ENCODE data around the gene BEAN1. TPM values are rescaled to one million over a fixed set of nuclear protein-coding genes. Genes with fewer than 3 reads are reported as not detected.

BEAN1 gene
- total RNA-seq, 1 experiment from 2014 or later, result not detected

DNA sequence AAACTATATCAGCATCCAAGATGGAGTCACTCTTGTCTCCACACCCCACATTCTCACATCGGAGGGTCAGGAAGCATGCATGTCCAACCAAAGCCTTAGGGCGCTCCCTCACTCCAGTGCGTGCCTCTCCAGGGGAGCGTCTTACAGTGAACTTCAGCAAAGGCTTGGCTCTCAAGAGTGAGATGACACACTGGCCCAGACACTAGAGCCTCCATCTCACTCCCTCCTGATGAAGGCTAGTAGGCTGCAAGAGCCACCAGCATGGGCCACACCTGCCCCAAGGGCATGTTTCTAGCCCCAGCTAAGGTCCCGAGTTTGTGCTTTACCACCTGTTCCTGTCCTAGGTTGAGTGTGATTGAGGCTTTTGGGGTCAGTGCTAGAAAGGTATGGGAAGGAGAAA lies 40.5 kb downstream of the BEAN1 start:
- ChIA-PET POLR2A (no interaction called here), CTCF (no interaction called here)
- DNase-seq (ENCODE audit: low read depth, low spot score) (no peak), ATAC-seq (no peak)
- TF ChIP-seq TCF7L2 (IDR thresholded peaks at IDR 0.05; ENCODE audit: low read depth, low read length) (no peak), SIN3A (IDR thresholded peaks at IDR 0.05; ENCODE audit: borderline replicate concordance, insufficient read depth, low read depth, low read length) (no peak), POLR2AphosphoS5 (IDR thresholded peaks at IDR 0.05; ENCODE audit: low read depth, low read length) (no peak)
- TF ChIP-seq, protein P1, sequence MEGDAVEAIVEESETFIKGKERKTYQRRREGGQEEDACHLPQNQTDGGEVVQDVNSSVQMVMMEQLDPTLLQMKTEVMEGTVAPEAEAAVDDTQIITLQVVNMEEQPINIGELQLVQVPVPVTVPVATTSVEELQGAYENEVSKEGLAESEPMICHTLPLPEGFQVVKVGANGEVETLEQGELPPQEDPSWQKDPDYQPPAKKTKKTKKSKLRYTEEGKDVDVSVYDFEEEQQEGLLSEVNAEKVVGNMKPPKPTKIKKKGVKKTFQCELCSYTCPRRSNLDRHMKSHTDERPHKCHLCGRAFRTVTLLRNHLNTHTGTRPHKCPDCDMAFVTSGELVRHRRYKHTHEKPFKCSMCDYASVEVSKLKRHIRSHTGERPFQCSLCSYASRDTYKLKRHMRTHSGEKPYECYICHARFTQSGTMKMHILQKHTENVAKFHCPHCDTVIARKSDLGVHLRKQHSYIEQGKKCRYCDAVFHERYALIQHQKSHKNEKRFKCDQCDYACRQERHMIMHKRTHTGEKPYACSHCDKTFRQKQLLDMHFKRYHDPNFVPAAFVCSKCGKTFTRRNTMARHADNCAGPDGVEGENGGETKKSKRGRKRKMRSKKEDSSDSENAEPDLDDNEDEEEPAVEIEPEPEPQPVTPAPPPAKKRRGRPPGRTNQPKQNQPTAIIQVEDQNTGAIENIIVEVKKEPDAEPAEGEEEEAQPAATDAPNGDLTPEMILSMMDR (IDR thresholded peaks at IDR 0.05), result no peak
- TF ChIP-seq, protein P2, sequence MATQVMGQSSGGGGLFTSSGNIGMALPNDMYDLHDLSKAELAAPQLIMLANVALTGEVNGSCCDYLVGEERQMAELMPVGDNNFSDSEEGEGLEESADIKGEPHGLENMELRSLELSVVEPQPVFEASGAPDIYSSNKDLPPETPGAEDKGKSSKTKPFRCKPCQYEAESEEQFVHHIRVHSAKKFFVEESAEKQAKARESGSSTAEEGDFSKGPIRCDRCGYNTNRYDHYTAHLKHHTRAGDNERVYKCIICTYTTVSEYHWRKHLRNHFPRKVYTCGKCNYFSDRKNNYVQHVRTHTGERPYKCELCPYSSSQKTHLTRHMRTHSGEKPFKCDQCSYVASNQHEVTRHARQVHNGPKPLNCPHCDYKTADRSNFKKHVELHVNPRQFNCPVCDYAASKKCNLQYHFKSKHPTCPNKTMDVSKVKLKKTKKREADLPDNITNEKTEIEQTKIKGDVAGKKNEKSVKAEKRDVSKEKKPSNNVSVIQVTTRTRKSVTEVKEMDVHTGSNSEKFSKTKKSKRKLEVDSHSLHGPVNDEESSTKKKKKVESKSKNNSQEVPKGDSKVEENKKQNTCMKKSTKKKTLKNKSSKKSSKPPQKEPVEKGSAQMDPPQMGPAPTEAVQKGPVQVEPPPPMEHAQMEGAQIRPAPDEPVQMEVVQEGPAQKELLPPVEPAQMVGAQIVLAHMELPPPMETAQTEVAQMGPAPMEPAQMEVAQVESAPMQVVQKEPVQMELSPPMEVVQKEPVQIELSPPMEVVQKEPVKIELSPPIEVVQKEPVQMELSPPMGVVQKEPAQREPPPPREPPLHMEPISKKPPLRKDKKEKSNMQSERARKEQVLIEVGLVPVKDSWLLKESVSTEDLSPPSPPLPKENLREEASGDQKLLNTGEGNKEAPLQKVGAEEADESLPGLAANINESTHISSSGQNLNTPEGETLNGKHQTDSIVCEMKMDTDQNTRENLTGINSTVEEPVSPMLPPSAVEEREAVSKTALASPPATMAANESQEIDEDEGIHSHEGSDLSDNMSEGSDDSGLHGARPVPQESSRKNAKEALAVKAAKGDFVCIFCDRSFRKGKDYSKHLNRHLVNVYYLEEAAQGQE (IDR thresholded peaks at IDR 0.05; ENCODE audit: insufficient read depth in 1 of 2, low read depth in 2 of 2, low read length in 1 of 2), result no peak
- H3K9me3 ChIP-seq (ENCODE audit: control insufficient read depth, insufficient read depth, low read depth, low read length), result no peaks in the 10 kb centered on the region
- H3K27ac ChIP-seq (ENCODE audit: low read length), result no peak overlapping the region
- intact Hi-C loops (cut with micrococcal nuclease; ENCODE audit: unreplicated experiment) (no loop called here), in situ Hi-C loops (cut with HindIII; ENCODE audit: low pct_unique_long_range_greater_than_20kb, low sequenced_read_pairs) (no loop called here)
- H3K36me3 ChIP-seq (ENCODE audit: control insufficient read depth, insufficient read depth, low read length), result no peaks in the 10 kb centered on the region
- peaks cover 6% of the 10 kb centered on the region for H3K27me3 ChIP-seq (ENCODE audit: control insufficient read depth, insufficient read depth, low read length)
- H3K4me1 ChIP-seq (ENCODE audit: control insufficient read depth, insufficient read depth, low read length), result no peaks in the 10 kb centered on the region
- BruUV-seq (replicated peaks), result no TSS peak
- H3K4me3 ChIP-seq (ENCODE audit: low read depth in 2 of 2, low read length in 2 of 2), result no peak overlapping the region

DNA sequence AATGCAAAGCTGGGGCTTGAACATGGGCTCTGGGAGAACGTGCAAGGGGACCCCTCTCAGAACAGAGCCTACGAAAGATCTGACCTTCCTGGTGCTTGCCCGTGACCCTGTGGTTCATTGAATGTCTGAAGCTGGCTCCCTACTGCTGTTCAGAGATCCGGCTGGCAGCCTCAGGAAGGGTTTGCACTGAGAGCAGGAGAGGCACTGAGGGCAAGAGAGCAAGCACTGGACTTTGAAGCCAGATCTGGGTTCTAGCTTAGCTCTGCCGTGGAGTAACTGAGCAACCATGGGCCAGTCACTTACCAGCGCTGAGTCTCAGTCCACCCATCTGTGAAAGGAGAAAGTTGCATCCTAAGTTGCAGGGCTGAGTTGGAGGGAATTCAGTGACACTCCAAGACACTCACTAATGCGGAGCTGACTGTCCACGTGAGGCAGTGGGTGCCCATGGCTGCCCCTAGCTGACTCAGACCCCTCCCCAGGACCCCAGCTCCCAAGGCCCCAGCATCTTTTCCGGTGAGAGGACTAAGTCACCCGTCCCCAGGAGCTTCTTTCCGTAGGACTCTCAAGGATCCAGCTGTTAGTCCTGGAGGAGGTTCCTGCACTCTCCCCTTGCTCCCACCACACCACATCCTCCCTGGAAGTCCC lies 41.3 kb downstream of the BEAN1 start:
- TF ChIP-seq, protein P2 (IDR thresholded peaks at IDR 0.05; ENCODE audit: insufficient read depth in 1 of 2, low read depth in 2 of 2, low read length in 1 of 2), result no peak
- no peak for TF ChIP-seq TCF7L2 (IDR thresholded peaks at IDR 0.05; ENCODE audit: low read depth, low read length)
- TF ChIP-seq SIN3A (IDR thresholded peaks at IDR 0.05; ENCODE audit: borderline replicate concordance, insufficient read depth, low read depth, low read length), result no peak
- TF ChIP-seq, protein P1 (IDR thresholded peaks at IDR 0.05), result no peak
- no peak for TF ChIP-seq POLR2AphosphoS5 (IDR thresholded peaks at IDR 0.05; ENCODE audit: low read depth, low read length)
- no TSS peak for BruUV-seq (replicated peaks)
- intact Hi-C loops (cut with micrococcal nuclease; ENCODE audit: unreplicated experiment), result no loop called here
- in situ Hi-C loops (cut with HindIII; ENCODE audit: low pct_unique_long_range_greater_than_20kb, low sequenced_read_pairs), result no loop called here
- no peak for DNase-seq (ENCODE audit: low read depth, low spot score)
- Histone ChIP-seq H3K36me3 (ENCODE audit: control insufficient read depth, insufficient read depth, low read length) (no peaks in the 10 kb centered on the region), H3K4me3 (ENCODE audit: low read depth in 2 of 2, low read length in 2 of 2) (no peak overlapping the region), H3K27ac (ENCODE audit: low read length) (no peak overlapping the region), H3K27me3 (ENCODE audit: control insufficient read depth, insufficient read depth, low read length) (peaks cover 2% of the 10 kb centered on the region; the same call in 1 of the 2 replicates), H3K4me1 (ENCODE audit: control insufficient read depth, insufficient read depth, low read length) (no peaks in the 10 kb centered on the region), H3K9me3 (ENCODE audit: control insufficient read depth, insufficient read depth, low read depth, low read length) (no peaks in the 10 kb centered on the region)
- ChIA-PET CTCF (no interaction called here), POLR2A (no interaction called here)
- no peak for ATAC-seq

All from Panc1 (cell line).